PC-9 (cell line): ENCODE results near the gene SF3A1. TPM values are rescaled to one million over a fixed set of nuclear protein-coding genes. Genes with fewer than 3 reads are reported as not detected.
A peak's percentile ranks its signal among the peaks of the same experiment; 100 is the strongest.

ENCODE experiments used
- BruUV-seq: library from RNA; stranded (reverse); fragments of 400-500 nt; replicated peaks from 2 replicates; lab custom pipeline; 2021; lab: Mats Ljungman, UMichigan
- CTCF ChIA-PET: fragments of 300-600 bp; sonication (Branson Sonifier 250); formaldehyde crosslinking; loops from one replicate; lab custom pipeline; 2022; ENCODE audit warnings: antibody characterized with exemption; lab: Charles Lee
- POLR2A ChIA-PET: fragments of 300-600 bp; sonication (Branson Sonifier 250); formaldehyde crosslinking; loops from one replicate; lab custom pipeline; 2022; ENCODE audit warnings: antibody characterized with exemption; ENCODE audit not compliant: unreplicated experiment; lab: Charles Lee
- DNase-seq, 2 experiments: peaks; one replicate each; pipeline versions ENCODE4 v3.0.0 to v3.0.0-alpha.2; 2015 to 2022; ENCODE audit warnings: mixed read lengths in 1 of 2
- H2AFZ ChIP-seq: fragments of 200-600 bp; sonication (generic); 2 replicates; pipeline ENCODE4 v1.8.1; 2017; ENCODE audit warnings: antibody characterized with exemption
- H3F3A ChIP-seq: fragments of 200-600 bp; sonication (generic); 2 replicates; pipeline ENCODE4 v1.8.1; 2017; ENCODE audit warnings: antibody characterized with exemption, mild to moderate bottlenecking, low read depth; ENCODE audit not compliant: insufficient read depth
- H3K27ac ChIP-seq: fragments of 200-600 bp; sonication (generic); 2 replicates; pipeline ENCODE4 v1.6.1; 2016; ENCODE audit warnings: mixed run types
- H3K27me3 ChIP-seq: fragments of 200-600 bp; sonication (generic); 2 replicates; pipeline ENCODE4 v1.6.1; 2016; ENCODE audit warnings: low read depth, mixed run types; ENCODE audit not compliant: insufficient read depth
- H3K36me3 ChIP-seq: fragments of 200-600 bp; sonication (generic); 2 replicates; pipeline ENCODE4 v1.6.1; 2016; ENCODE audit warnings: low read depth, mixed run types
- H3K4me1 ChIP-seq: fragments of 200-600 bp; sonication (generic); replicated peaks from 2 replicates; pipeline ENCODE4 v1.6.1; 2016; ENCODE audit warnings: mixed run types; ENCODE audit not compliant: insufficient read depth
- H3K4me2 ChIP-seq: fragments of 200-600 bp; sonication (generic); 2 replicates; pipeline ENCODE4 v1.6.1; 2017; ENCODE audit warnings: mixed run types
- H3K4me3 ChIP-seq: fragments of 200-600 bp; sonication (generic); 2 replicates; pipeline ENCODE4 v1.6.1; 2016; ENCODE audit warnings: mixed run types
- H3K79me2 ChIP-seq: fragments of 200-600 bp; sonication (generic); 2 replicates; pipeline ENCODE4 v1.6.1; 2017; ENCODE audit warnings: low read depth, mixed run types
- H3K9me2 ChIP-seq: fragments of 200-600 bp; sonication (generic); 2 replicates; pipeline ENCODE4 v1.8.1; 2017; ENCODE audit warnings: mild to moderate bottlenecking; ENCODE audit not compliant: insufficient read depth
- H3K9me3 ChIP-seq: fragments of 200-600 bp; sonication (generic); 2 replicates; pipeline ENCODE4 v1.8.1; 2016; ENCODE audit warnings: low read depth; ENCODE audit not compliant: insufficient read depth
- H4K20me1 ChIP-seq: fragments of 200-600 bp; sonication (generic); 2 replicates; pipeline ENCODE4 v1.8.1; 2017; ENCODE audit not compliant: insufficient read depth
- CTCF ChIP-seq: fragments of 200-600 bp; sonication (generic); conservative IDR thresholded peaks from 2 replicates; pipeline ENCODE4 v1.6.1; 2017; ENCODE audit warnings: mixed run types, antibody characterized with exemption, mild to moderate bottlenecking, moderate library complexity
- EZH2 ChIP-seq: fragments of 200-600 bp; sonication (generic); IDR thresholded peaks from 2 replicates; pipeline ENCODE4 v1.8.0; 2017; ENCODE audit warnings: antibody characterized with exemption, low read depth
- intact Hi-C: fragments of 100-400 bp; cut with micrococcal nuclease; formaldehyde crosslinking; loops from one replicate; pipeline ENCODE4 v1.10.0; 2022; ENCODE audit not compliant: unreplicated experiment
- total RNA-seq: library from RNA; stranded (reverse); gene quantifications from 2 replicates; pipeline ENCODE4 v1.2.3, GENCODE V29; 2021

Gene SF3A1
- total RNA-seq, 1 experiment from 2014 or later, result 189 TPM

- Histone ChIP-seq H3K4me1 (peaks cover 97% of the 10 kb centered on the region), H3K27ac (peak overlapping the region; percentile 95), H3K27me3 (no peaks in the 10 kb centered on the region), H3K36me3 (peaks cover 9% of the 10 kb centered on the region; the same call in 1 of the 2 replicates), H3K9me3 (no peaks in the 10 kb centered on the region), H3K4me2 (peak overlapping the region; percentile 75), H3K9me2 (no peaks in the 10 kb centered on the region), H3K79me2 (peaks cover 74% of the 10 kb centered on the region), H3F3A (peaks cover 81% of the 10 kb centered on the region), H2AFZ (no peak overlapping the region), H3K4me3 (no peak overlapping the region), H4K20me1 (peaks cover 9% of the 10 kb centered on the region; the same call in 1 of the 2 replicates)
- intact Hi-C loops, result no loop called here
- BruUV-seq, result no TSS peak
- no peak for TF ChIP-seq EZH2
- no peak for TF ChIP-seq CTCF
- DNase-seq, result no peak
- POLR2A ChIA-PET, result no interaction called here
- CTCF ChIA-PET, result no interaction called here
These were observed 50.1 kb downstream of the SF3A1 start for GRCh38 chr22:30306627-30307011.

- H4K20me1 ChIP-seq, result peaks cover 4% of the 10 kb centered on the region; the same call in 1 of the 2 replicates
- no TSS peak for BruUV-seq
- H3K79me2 ChIP-seq, result peaks cover 74% of the 10 kb centered on the region
- H3K4me2 ChIP-seq, result peak overlapping the region; percentile 75
- peak in 1 of 2 experiments; percentile 74 for DNase-seq
- no peaks in the 10 kb centered on the region for H3K9me2 ChIP-seq
- intact Hi-C loops, result no loop called here
- H3K9me3 ChIP-seq, result no peaks in the 10 kb centered on the region
- POLR2A ChIA-PET, result no interaction called here
- H3F3A ChIP-seq, result peaks cover 81% of the 10 kb centered on the region
- no peak overlapping the region for H2AFZ ChIP-seq
- peak overlapping the region; percentile 15; the same call in 1 of the 2 replicates for H3K4me3 ChIP-seq
- CTCF ChIA-PET, result no interaction called here
- H3K27me3 ChIP-seq, result no peaks in the 10 kb centered on the region
- H3K27ac ChIP-seq, result peak overlapping the region; percentile 95
- TF ChIP-seq EZH2 (no peak), CTCF (no peak)
- peaks cover 97% of the 10 kb centered on the region for H3K4me1 ChIP-seq
- H3K36me3 ChIP-seq, result peaks cover 9% of the 10 kb centered on the region; the same call in 1 of the 2 replicates
These were observed 50.6 kb downstream of the SF3A1 start for GRCh38 chr22:30305906-30306626.

- H3K27me3 ChIP-seq, result no peaks in the 10 kb centered on the region
- H3K4me3 ChIP-seq, result no peak overlapping the region; the same call in 1 of the 2 replicates
- peaks cover 80% of the 10 kb centered on the region for H3F3A ChIP-seq
- intact Hi-C loops, result no loop called here
- TF ChIP-seq EZH2, result no peak
- no peak for TF ChIP-seq CTCF
- peak overlapping the region; percentile 75 for H3K4me2 ChIP-seq
- H4K20me1 ChIP-seq, result no peaks in the 10 kb centered on the region; the same call in 1 of the 2 replicates
- peaks cover 14% of the 10 kb centered on the region for H3K36me3 ChIP-seq
- peaks cover 74% of the 10 kb centered on the region for H3K79me2 ChIP-seq
- peak overlapping the region; percentile 95 for H3K27ac ChIP-seq
- H3K9me3 ChIP-seq, result no peaks in the 10 kb centered on the region
- BruUV-seq, result no TSS peak
- ChIA-PET POLR2A (no interaction called here), CTCF (no interaction called here)
- peaks cover 97% of the 10 kb centered on the region for H3K4me1 ChIP-seq
- no peaks in the 10 kb centered on the region for H3K9me2 ChIP-seq
- no peak overlapping the region for H2AFZ ChIP-seq
- DNase-seq, result no peak
These were observed 51.2 kb downstream of the SF3A1 start for GRCh38 chr22:30305519-30305905.
